Urinary bladder (tissue), 4 donors: ENCODE results near the gene TSPYL6. TPM values are rescaled to one million over a fixed set of nuclear protein-coding genes. Genes with fewer than 3 reads are reported as not detected.

Experiments
- DNase-seq: peaks from one replicate; pipeline ENCODE4 v3.0.0-alpha.2; 2015; ENCODE audit errors: extremely low spot score
- H3K27ac ChIP-seq: one replicate; pipeline ENCODE4 v1.5.1; 2013; ENCODE audit warnings: low read depth, mild to moderate bottlenecking, moderate library complexity
- H3K36me3 ChIP-seq: one replicate; pipeline ENCODE4 v1.6.1; 2013; ENCODE audit warnings: mild to moderate bottlenecking, moderate library complexity; ENCODE audit not compliant: insufficient read depth
- H3K4me1 ChIP-seq: one replicate; pipeline ENCODE4 v1.6.1; 2013; ENCODE audit warnings: mild to moderate bottlenecking, moderate library complexity; ENCODE audit not compliant: insufficient read depth
- H3K4me3 ChIP-seq: one replicate; pipeline ENCODE4 v1.5.1; 2013; ENCODE audit warnings: low read depth, low read length
- WGBS: extraction: QIAGEN DNeasy Blood & Tissue Kit; methylation state at CpG from one replicate; pipeline ENCODE4 v1.1.7; 2013; 5-methylcytosine and 5-hydroxymethylcytosine counted together
- polyA plus RNA-seq: library from polyadenylated mRNA; stranded (reverse); fragments of 200-250 nt; gene quantifications from one replicate; pipeline ENCODE4 v1.2.3, GENCODE V29; 2013
- total RNA-seq: library from RNA; depleted of rRNA; stranded (reverse); fragments of >200 nt; gene quantifications from one replicate; pipeline ENCODE4 v1.2.3, GENCODE V29; 2014
- donor health status: healthy with polysubstance abuse.
- donor health status: healthy.

Gene TSPYL6
- total and polyA plus RNA-seq, 2 donors = 0.16 TPM; not detected in 1

DNA sequence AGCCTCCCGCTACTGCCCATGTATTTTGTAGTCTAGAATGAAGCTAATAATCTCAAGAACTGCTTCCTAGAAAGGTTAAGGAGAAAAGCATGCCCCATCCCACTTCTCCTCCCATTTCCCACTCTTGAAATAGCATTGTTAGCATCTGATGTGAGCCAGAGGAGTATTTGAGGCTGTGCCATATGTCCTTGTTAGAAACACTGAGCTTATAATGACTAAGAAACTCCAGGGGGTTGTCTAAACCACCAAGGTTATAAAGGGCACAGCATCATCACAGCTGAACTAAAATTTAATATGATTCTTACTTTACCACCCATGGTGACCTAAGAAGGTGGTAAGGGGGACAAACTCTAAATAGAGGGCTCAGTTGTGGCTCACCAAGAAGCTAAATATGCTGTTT, 16.6 kb downstream of the TSPYL6 start:
- H3K27ac ChIP-seq = no peak overlapping the region
- H3K4me1 ChIP-seq = no peaks in the 10 kb centered on the region
- no peak for DNase-seq
- no peaks in the 10 kb centered on the region for H3K36me3 ChIP-seq
- 91% methylated on average over 1 of the region's 1 CpG for WGBS
- no peak overlapping the region for H3K4me3 ChIP-seq

DNA sequence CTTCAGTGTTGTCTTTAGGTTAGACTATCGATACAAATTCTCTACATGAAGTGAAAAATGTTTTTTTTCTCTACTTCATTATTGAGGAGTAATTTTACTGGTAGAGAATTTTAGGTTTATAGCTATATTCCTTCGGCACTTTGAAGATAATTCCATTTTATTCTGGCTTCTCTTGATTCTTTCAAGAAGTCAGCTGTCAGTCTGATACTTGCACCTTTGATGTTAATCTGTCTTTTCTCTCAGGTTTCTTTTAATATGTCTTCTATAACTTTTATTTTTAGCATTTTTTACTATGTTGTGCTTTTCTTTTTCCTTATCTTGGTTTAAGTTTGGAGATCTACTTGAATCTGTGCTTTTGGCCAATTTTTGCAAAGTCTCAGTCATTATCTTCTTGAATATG, 18.6 kb downstream of the TSPYL6 start:
- WGBS = over 99% methylated on average over 2 of the region's 2 CpGs
- Histone ChIP-seq H3K4me1 (no peaks in the 10 kb centered on the region), H3K36me3 (no peaks in the 10 kb centered on the region), H3K4me3 (no peak overlapping the region), H3K27ac (no peak overlapping the region)
- DNase-seq = no peak

DNA sequence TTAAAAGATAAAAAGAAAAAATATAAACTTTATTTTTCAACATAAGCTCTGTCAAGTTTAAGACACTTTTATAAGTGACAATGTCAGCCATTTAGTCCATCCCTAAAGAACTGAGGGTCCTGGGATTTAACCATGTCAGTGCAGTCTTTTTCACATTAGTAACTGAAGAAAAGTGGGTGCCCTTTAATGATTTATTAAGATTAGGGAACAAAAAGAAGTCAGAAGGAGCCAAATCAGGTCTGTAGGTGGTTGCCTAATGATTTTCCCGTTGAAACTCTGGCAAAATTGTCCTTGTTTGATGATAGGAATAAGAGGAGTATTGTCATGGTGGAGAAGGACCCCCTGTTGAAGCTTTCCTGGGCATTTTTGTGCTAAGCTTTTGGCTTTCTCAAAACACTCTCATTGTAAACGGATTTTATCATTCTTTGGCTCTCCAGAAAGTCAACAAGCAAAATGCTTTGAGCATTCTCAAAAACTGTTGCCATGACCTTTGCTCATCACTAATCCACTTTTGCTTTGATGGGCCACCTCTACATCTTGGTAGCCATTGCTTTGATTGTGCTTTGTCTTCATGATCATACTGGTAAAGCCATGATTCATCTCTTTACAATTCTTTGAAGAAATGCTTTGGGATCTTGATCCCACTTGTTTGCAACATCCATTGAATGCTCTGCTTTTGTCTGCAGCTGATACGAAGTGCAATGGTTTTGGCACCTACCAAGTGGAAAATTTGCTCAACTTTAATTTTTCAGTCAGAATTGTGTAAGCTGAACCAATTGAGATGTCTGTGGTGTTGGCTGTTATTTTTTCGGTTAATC, 22.0 kb downstream of the TSPYL6 start:
- Histone ChIP-seq H3K36me3 (no peaks in the 10 kb centered on the region), H3K4me3 (no peak overlapping the region), H3K27ac (no peak overlapping the region), H3K4me1 (no peaks in the 10 kb centered on the region)
- 70% methylated on average over 4 of the region's 4 CpGs for WGBS
- no peak for DNase-seq

DNA sequence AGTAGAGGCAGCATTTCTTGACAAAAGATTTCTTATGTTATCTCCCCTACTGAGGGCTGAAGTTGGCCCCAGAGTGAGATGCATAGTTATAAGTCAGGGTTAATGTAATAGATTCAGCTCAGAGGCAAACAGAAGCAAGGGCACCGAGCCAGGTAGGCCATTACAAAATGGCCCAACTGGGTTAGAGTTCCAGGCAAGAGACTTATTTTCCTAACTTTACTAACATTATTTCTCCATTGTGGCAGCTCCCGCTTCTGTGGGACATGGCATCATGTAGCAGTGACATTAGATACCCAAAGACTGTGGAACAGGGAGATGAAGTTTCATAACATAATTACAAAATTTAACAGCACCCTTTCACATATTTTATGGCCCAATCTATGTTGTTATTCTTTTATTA, 27.1 kb downstream of the TSPYL6 start:
- 82% methylated on average over 2 of the region's 2 CpGs for WGBS
- no peak overlapping the region for H3K4me3 ChIP-seq
- no peak overlapping the region for H3K27ac ChIP-seq
- H3K4me1 ChIP-seq = no peaks in the 10 kb centered on the region
- DNase-seq = no peak
- no peaks in the 10 kb centered on the region for H3K36me3 ChIP-seq

DNA sequence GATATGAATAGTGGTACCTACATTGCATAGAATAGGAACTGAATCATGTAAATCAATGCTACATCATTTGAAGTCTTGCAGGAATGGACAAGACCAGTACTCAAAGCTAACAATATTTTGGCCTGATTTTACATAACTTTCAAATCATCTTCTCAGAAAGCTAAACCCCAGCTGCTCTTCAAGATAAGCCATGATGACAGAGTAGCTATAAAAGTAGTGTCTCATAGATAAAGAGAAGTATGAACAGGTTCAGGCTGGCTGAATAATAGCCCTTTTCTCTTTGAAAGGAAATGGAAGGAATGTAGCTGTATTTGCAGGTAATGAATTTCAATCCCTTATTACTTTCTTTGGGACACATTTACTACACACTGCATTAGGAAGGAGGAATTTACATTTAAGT, 28.2 kb downstream of the TSPYL6 start:
- Histone ChIP-seq H3K4me1 (no peaks in the 10 kb centered on the region), H3K27ac (no peak overlapping the region), H3K4me3 (no peak overlapping the region), H3K36me3 (no peaks in the 10 kb centered on the region)
- DNase-seq = no peak

DNA sequence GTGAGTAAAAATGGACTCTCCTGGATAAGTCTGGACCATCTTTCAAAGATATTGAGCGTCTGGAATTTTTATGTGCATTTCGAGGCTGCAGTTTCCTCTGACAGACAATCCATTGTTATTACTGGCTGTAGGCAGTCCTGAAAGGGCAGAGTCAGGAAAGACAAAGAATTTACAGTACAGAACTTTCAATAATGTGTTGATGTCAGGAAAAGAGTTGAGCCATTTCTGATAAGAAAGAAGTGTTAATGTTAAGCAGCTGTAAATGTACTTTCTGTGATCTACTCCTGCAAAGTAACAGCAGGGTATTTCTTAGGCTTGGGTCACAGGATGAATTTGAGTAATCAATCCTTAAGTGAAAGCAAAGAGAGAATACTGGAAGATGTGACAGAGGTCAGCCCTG, 29.8 kb downstream of the TSPYL6 start:
- Histone ChIP-seq H3K27ac (no peak overlapping the region), H3K4me1 (no peaks in the 10 kb centered on the region), H3K36me3 (no peaks in the 10 kb centered on the region), H3K4me3 (no peak overlapping the region)
- DNase-seq = no peak
- WGBS = 78% methylated on average over 2 of the region's 2 CpGs

DNA sequence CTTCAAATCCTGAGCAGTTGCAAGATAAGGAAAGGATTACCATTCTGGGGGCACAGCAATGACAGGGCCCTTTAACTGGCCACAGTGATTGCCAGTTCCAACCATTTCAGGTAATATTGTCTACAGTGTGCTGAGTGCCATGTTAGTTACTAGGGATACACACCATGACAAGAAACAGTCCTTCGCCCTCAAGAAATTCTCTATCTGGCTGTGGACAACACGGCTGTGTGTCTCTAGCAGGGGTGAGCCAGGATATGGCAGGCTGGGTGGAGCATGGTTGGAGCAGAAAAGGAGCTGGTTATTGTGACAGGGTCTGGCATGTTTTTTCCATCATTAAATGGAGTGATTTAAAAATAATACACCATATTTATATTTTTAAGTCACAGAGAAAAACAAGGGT, 31.0 kb downstream of the TSPYL6 start:
- WGBS = 82% methylated on average over 2 of the region's 2 CpGs
- Histone ChIP-seq H3K4me1 (no peaks in the 10 kb centered on the region), H3K4me3 (no peak overlapping the region), H3K36me3 (no peaks in the 10 kb centered on the region), H3K27ac (no peak overlapping the region)
- DNase-seq = no peak

DNA sequence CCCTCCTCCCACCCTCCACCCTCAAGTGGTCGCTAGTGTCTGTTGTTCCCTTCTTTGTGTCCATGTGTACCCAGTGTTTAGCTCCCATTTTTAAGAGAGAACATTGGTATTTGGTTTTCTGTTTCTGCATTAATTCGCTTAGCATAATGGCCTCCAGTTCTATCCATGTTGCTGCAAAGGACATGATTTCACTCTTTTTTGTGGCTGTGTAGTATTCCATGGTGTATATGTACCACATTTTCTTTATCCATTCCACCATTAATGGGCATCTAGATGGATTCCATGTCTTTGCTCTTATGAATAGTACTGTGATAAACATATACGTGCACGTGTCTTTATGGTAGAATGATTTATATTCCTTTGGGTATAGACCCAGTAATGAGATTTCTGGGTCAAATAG, 42.9 kb downstream of the TSPYL6 start:
- Histone ChIP-seq H3K4me1 (no peaks in the 10 kb centered on the region), H3K4me3 (no peak overlapping the region), H3K27ac (no peak overlapping the region), H3K36me3 (no peaks in the 10 kb centered on the region)
- WGBS = 97% methylated on average over 4 of the region's 4 CpGs
- DNase-seq = no peak

DNA sequence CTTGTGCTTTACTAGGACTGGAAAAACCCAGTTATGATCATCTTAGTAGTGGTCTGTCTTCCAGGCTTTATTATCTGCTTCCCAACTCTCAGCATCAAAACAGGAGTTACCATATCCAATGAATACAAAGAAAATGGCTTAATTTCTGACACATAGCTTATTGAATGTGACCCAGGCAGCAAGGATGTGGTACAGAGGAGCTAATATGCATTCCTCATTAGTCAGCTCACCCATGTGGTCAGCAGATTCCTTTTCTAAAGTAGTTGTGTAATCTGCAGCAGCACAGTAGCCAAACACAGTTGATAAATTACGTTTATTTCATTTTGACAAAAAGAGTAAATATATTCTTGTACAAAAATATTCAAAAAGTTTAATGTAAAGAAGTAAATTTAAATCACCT, 43.6 kb downstream of the TSPYL6 start:
- no peaks in the 10 kb centered on the region for H3K4me1 ChIP-seq
- H3K36me3 ChIP-seq = no peaks in the 10 kb centered on the region
- 63% methylated on average over 1 of the region's 1 CpG for WGBS
- no peak overlapping the region for H3K27ac ChIP-seq
- H3K4me3 ChIP-seq = no peak overlapping the region
- DNase-seq = no peak

DNA sequence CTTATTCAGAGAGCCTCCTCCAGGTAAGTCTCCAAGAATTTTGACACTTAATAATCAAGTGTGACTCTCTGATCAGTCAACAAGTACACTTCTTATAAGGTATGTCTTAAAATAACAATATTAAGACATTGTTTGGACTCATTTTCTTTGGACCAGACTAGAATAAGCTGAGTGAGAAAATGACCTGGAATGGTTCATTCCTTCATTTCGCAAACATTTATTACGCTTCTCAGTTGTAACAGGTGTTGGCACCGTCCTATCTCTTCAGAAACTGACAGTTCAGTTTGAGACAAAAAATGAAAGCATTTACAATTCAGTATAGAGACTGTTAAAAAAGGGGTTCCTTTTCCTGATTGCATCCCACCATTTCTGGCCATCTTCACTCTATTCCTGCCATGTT, 46.6 kb downstream of the TSPYL6 start:
- DNase-seq = no peak
- 84% methylated on average over 3 of the region's 3 CpGs for WGBS
- no peak overlapping the region for H3K27ac ChIP-seq
- no peaks in the 10 kb centered on the region for H3K36me3 ChIP-seq
- no peak overlapping the region for H3K4me3 ChIP-seq
- no peaks in the 10 kb centered on the region for H3K4me1 ChIP-seq

DNA sequence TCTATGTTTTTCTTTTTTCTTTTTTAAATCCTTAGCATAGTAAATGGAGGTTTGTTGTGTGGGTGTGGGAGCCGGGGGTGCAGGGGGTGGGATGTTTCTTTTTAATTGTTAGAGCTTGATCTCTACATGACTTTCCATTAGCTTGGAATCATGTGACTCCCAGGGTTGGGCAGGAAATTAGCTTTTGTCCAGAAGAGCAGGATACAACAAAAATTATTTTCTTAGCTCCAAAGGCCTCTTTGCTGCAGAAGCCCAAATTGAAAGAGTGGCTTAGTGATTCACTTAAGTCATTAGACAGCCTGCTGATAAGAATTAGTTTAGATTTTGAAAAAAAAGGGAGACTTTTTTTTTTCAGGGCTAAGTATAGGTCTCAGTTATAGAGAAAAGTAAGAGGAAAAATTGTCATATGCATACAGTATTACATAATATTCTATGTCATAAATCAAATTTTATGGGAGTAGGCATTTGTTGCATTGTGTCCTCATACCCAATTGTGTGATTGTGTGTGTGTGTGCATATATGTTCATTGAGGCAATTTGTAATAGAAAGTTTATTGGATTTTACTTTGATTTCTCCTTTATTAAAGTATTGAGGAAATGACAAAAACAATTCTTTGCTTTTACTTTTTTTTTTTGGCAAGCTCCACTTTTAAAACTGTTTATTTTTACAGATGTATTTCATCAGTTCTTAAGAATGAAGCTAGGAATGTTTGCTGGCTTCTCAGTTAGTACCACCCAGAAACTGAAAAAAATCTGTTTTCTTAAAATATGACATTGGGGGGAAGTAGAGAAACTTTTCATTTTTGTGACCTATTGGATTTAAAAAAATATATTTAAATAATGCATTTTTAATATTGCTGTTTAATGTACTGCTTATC, 47.4 kb downstream of the TSPYL6 start:
- DNase-seq = no peak
- Histone ChIP-seq H3K4me3 (no peak overlapping the region), H3K4me1 (no peaks in the 10 kb centered on the region), H3K27ac (no peak overlapping the region), H3K36me3 (no peaks in the 10 kb centered on the region)
- 45% methylated on average over 1 of the region's 1 CpG for WGBS

DNA sequence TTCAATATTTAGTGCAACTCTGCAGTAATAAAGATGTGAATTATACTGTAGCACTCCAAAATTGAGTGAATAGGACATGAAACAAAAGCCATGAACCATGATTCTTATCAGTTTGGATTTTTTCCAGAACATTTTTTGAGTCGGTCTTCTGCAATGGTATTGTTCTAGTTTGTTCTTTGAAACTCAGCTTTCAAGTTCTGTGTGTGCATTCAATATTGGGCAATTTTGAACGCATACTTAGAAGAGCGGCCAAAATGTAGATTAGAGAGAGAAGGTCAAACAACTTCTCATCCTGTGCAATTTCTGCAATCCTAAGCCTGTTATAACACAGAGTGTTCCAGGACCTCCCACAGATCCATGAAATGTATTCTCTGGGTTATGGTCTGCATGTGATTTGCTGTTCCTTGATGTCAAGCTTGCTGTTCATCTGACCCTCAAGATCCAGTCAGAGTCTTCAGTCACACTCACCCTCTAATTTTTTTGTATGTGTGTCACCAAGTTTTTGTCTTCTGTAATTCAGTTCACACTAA, 48.3 kb downstream of the TSPYL6 start:
- H3K4me1 ChIP-seq = no peaks in the 10 kb centered on the region
- H3K36me3 ChIP-seq = no peaks in the 10 kb centered on the region
- 37% methylated on average over 3 of the region's 3 CpGs for WGBS
- H3K27ac ChIP-seq = no peak overlapping the region
- no peak overlapping the region for H3K4me3 ChIP-seq
- DNase-seq = peak; percentile 40

DNA sequence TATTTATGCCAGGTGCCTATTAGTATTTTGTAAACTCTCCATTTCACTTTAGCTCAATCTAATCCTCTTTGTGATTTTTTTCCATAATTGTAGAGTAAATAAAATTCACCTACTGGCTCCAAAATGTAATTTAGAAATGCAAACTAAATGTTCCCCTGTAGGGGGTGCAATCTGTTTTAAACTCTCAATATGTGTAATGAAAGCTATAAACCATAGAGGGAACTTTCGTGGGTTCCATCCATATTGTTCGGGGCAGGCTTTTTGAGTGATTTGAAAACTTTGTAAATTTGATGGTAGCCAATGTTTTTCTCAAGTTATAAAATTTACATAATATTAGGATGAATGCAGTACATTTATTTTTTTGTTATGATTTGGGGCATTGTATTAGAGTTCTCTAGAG, 49.4 kb downstream of the TSPYL6 start:
- no peaks in the 10 kb centered on the region for H3K4me1 ChIP-seq
- no peak overlapping the region for H3K27ac ChIP-seq
- H3K4me3 ChIP-seq = no peak overlapping the region
- H3K36me3 ChIP-seq = no peaks in the 10 kb centered on the region
- WGBS = 25% methylated on average over 2 of the region's 2 CpGs
- no peak for DNase-seq

DNA sequence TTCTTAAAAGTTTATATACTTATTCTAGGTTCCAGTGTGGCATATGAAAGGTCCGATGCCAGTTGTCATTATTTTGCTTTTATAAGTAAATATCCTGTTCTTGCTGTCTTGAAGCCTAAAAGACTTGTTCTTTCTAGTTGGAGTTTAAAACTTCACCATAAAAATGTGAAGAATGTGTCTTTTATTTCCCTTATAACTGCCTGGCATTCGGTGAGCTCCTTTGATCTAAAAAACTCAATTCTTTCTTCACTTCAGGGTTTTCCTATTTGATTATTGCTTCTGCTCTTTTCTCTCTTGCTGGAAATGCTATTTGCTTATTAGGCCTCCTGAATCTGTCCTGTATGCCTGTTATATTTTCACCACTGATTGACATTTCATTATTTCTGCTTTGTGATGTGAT, 51.6 kb downstream of the TSPYL6 start:
- Histone ChIP-seq H3K27ac (no peak overlapping the region), H3K36me3 (no peaks in the 10 kb centered on the region), H3K4me1 (no peaks in the 10 kb centered on the region), H3K4me3 (no peak overlapping the region)
- WGBS = 74% methylated on average over 2 of the region's 2 CpGs
- DNase-seq = no peak
